ENCODE results near the gene PLCE1. TPM values are rescaled to one million over a fixed set of nuclear protein-coding genes. Genes with fewer than 3 reads are reported as not detected.

The PLCE1 gene
- polyA plus RNA-seq, 1 donor: 27.4 TPM

DNA sequence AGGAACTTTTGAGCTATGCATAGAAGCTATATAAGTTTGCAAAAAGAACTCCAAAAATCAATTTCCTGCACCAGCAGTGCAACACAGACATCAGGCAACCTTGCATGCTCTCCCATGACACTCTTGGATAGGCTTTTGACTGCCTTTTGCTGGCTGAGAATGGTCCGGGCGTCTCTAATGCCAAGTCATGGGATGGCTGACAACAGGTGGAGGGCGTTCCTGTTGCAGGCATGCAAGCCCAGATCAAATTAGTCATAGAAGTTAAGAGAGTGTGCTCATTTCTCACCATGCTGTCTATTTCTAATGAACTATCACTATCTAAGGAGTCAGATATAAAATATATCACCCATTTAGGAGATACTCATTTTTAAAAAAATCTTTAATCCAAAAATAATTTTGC is 8.4 kb downstream of the PLCE1 start:
- H3K4me3 ChIP-seq (ENCODE audit: low read length): no peak overlapping the region
- H3K27ac ChIP-seq (ENCODE audit: low read length): no peak overlapping the region
- no CpG with 5 or more reads among the region's 3 CpGs for WGBS (ENCODE audit: insufficient coverage, low lambda C conversion rate)
- H3K27me3 ChIP-seq (ENCODE audit: control insufficient read depth, insufficient read depth, low read length): no peaks in the 10 kb centered on the region
- H3K4me1 ChIP-seq (ENCODE audit: control insufficient read depth, insufficient read depth, low read length): peaks cover 37% of the 10 kb centered on the region
- no peaks in the 10 kb centered on the region for H3K36me3 ChIP-seq (ENCODE audit: control insufficient read depth, insufficient read depth, low read length)
- no peaks in the 10 kb centered on the region for H3K9me3 ChIP-seq (ENCODE audit: control insufficient read depth, low read depth, low read length)
- no peak for DNase-seq

DNA sequence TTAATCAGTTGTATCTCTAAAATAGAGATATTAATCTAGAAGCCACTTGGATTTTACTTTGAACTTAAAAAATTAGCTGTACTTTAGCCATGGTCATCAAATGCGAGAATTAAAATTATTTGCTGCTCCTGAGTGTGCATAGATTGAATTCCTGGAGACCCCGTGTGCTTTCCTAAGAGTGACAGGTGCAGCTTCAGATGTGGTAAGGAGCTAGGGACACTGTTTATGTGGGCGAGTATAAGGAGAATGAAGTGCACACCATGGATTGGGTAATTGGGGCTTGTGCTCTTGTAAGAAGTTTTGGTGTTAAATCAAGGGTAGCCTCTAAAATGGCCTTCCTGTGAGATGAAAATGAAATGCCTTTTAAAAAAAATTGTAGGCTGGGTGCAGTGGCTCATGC is 9.8 kb downstream of the PLCE1 start:
- H3K4me1 ChIP-seq (ENCODE audit: control insufficient read depth, insufficient read depth, low read length): peaks cover 41% of the 10 kb centered on the region
- 100% methylated on average over 1 of the region's 3 CpGs for WGBS (ENCODE audit: insufficient coverage, low lambda C conversion rate)

DNA sequence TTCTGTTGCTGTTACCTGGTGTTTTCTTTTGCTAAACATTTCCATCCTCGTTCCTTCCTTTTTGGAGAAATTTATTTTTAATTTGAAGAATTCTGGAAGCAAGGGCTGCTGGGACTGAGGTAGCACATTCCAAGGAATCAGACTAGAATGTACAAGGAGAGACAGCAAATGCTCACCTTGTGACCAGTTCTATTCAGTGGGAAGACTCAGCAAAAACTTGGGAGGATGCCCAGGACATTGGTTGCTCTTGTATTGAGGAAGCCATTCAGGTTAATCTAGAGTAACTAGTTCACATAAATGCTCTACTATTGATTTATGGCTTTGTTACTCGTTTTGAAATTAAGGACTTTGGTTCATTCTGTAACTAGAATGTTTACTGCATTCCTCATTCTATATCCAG is 11.3 kb downstream of the PLCE1 start:
- Histone ChIP-seq H3K4me1 (ENCODE audit: control insufficient read depth, insufficient read depth, low read length) (peaks cover 37% of the 10 kb centered on the region), H3K9me3 (ENCODE audit: control insufficient read depth, low read depth, low read length) (no peaks in the 10 kb centered on the region), H3K27me3 (ENCODE audit: control insufficient read depth, insufficient read depth, low read length) (no peaks in the 10 kb centered on the region), H3K27ac (ENCODE audit: low read length) (peak overlapping the region; percentile 85), H3K36me3 (ENCODE audit: control insufficient read depth, insufficient read depth, low read length) (peaks cover 10% of the 10 kb centered on the region), H3K4me3 (ENCODE audit: low read length) (no peak overlapping the region)
- WGBS (ENCODE audit: insufficient coverage, low lambda C conversion rate): 78% methylated on average over 1 of the region's 2 CpGs
- peak; percentile 37 to 44 for DNase-seq

More for the DNA sequence above, 9.8 kb downstream of the PLCE1 start:
- Histone ChIP-seq H3K9me3 (ENCODE audit: control insufficient read depth, low read depth, low read length) (no peaks in the 10 kb centered on the region), H3K4me3 (ENCODE audit: low read length) (no peak overlapping the region), H3K27me3 (ENCODE audit: control insufficient read depth, insufficient read depth, low read length) (no peaks in the 10 kb centered on the region), H3K27ac (ENCODE audit: low read length) (no peak overlapping the region), H3K36me3 (ENCODE audit: control insufficient read depth, insufficient read depth, low read length) (peaks cover under 1% of the 10 kb centered on the region)
- DNase-seq: no peak

GRCh38 chr10:94006591-94007550 is 13.1 kb downstream of the PLCE1 start:
- no peak overlapping the region for H3K4me3 ChIP-seq (ENCODE audit: low read length)
- H3K4me1 ChIP-seq (ENCODE audit: control insufficient read depth, insufficient read depth, low read length): peaks cover 27% of the 10 kb centered on the region
- WGBS (ENCODE audit: insufficient coverage, low lambda C conversion rate): 50% methylated on average over 1 of the region's 4 CpGs
- H3K36me3 ChIP-seq (ENCODE audit: control insufficient read depth, insufficient read depth, low read length): peaks cover 10% of the 10 kb centered on the region
- peak; percentile 79 to 89 for DNase-seq
- no peaks in the 10 kb centered on the region for H3K9me3 ChIP-seq (ENCODE audit: control insufficient read depth, low read depth, low read length)
- H3K27ac ChIP-seq (ENCODE audit: low read length): peak overlapping the region; percentile 85
- H3K27me3 ChIP-seq (ENCODE audit: control insufficient read depth, insufficient read depth, low read length): no peaks in the 10 kb centered on the region

GRCh38 chr10:94008526-94008925 is 14.8 kb downstream of the PLCE1 start:
- H3K4me3 ChIP-seq (ENCODE audit: low read length): no peak overlapping the region
- DNase-seq: no peak
- no peaks in the 10 kb centered on the region for H3K9me3 ChIP-seq (ENCODE audit: control insufficient read depth, low read depth, low read length)
- H3K4me1 ChIP-seq (ENCODE audit: control insufficient read depth, insufficient read depth, low read length): peaks cover 27% of the 10 kb centered on the region
- H3K27ac ChIP-seq (ENCODE audit: low read length): no peak overlapping the region
- no peaks in the 10 kb centered on the region for H3K27me3 ChIP-seq (ENCODE audit: control insufficient read depth, insufficient read depth, low read length)
- H3K36me3 ChIP-seq (ENCODE audit: control insufficient read depth, insufficient read depth, low read length): peaks cover 10% of the 10 kb centered on the region
- no CpG with 5 or more reads among the region's 2 CpGs for WGBS (ENCODE audit: insufficient coverage, low lambda C conversion rate)

- Histone ChIP-seq H3K27me3 (ENCODE audit: control insufficient read depth, insufficient read depth, low read length) (no peaks in the 10 kb centered on the region), H3K4me1 (ENCODE audit: control insufficient read depth, insufficient read depth, low read length) (peaks cover 24% of the 10 kb centered on the region), H3K27ac (ENCODE audit: low read length) (no peak overlapping the region), H3K4me3 (ENCODE audit: low read length) (no peak overlapping the region), H3K36me3 (ENCODE audit: control insufficient read depth, insufficient read depth, low read length) (peaks cover 10% of the 10 kb centered on the region), H3K9me3 (ENCODE audit: control insufficient read depth, low read depth, low read length) (no peaks in the 10 kb centered on the region)
- no CpG with 5 or more reads among the region's 2 CpGs for WGBS (ENCODE audit: insufficient coverage, low lambda C conversion rate)
- DNase-seq: no peak
These were observed 16.4 kb downstream of the PLCE1 start for GRCh38 chr10:94010116-94010515.

DNA sequence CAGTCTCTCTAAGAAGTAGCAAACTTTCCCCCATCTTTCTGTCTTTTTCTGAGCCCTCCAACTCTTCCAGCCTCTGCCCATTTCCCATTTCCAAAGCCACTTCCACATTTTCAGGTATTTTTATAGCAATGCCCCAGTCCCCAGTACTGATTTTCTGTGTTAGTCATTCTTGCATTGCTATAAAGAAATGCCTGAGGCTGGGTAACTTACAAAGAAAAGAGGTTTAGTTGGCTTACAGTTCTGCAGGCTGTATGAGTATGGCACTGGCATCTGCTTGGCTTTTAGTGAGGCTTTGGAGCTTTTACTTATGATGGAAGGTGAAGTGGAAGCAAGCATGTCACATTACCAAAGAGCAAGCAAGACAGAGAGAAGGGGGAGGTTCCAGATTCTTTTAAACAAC is 17.2 kb downstream of the PLCE1 start:
- Histone ChIP-seq H3K27ac (ENCODE audit: low read length) (no peak overlapping the region), H3K4me1 (ENCODE audit: control insufficient read depth, insufficient read depth, low read length) (peaks cover 16% of the 10 kb centered on the region)

GRCh38 chr10:94011296-94011695 is 17.6 kb downstream of the PLCE1 start:
- no peak for DNase-seq
- Histone ChIP-seq H3K4me3 (ENCODE audit: low read length) (no peak overlapping the region), H3K27me3 (ENCODE audit: control insufficient read depth, insufficient read depth, low read length) (no peaks in the 10 kb centered on the region), H3K4me1 (ENCODE audit: control insufficient read depth, insufficient read depth, low read length) (peaks cover 12% of the 10 kb centered on the region), H3K9me3 (ENCODE audit: control insufficient read depth, low read depth, low read length) (no peaks in the 10 kb centered on the region), H3K36me3 (ENCODE audit: control insufficient read depth, insufficient read depth, low read length) (peaks cover 10% of the 10 kb centered on the region), H3K27ac (ENCODE audit: low read length) (no peak overlapping the region)
- 60% methylated on average over 1 of the region's 2 CpGs for WGBS (ENCODE audit: insufficient coverage, low lambda C conversion rate)

More for the DNA sequence above, 17.2 kb downstream of the PLCE1 start:
- no peak for DNase-seq
- Histone ChIP-seq H3K27me3 (ENCODE audit: control insufficient read depth, insufficient read depth, low read length) (no peaks in the 10 kb centered on the region), H3K36me3 (ENCODE audit: control insufficient read depth, insufficient read depth, low read length) (peaks cover 10% of the 10 kb centered on the region), H3K9me3 (ENCODE audit: control insufficient read depth, low read depth, low read length) (no peaks in the 10 kb centered on the region), H3K4me3 (ENCODE audit: low read length) (no peak overlapping the region)

GRCh38 chr10:94012834-94013233 is 19.1 kb downstream of the PLCE1 start:
- no peak for DNase-seq
- H3K4me1 ChIP-seq (ENCODE audit: control insufficient read depth, insufficient read depth, low read length): peaks cover 2% of the 10 kb centered on the region
- no peak overlapping the region for H3K4me3 ChIP-seq (ENCODE audit: low read length)
- H3K36me3 ChIP-seq (ENCODE audit: control insufficient read depth, insufficient read depth, low read length): peaks cover 10% of the 10 kb centered on the region
- no peaks in the 10 kb centered on the region for H3K9me3 ChIP-seq (ENCODE audit: control insufficient read depth, low read depth, low read length)
- no CpG with 5 or more reads among the region's 1 CpG for WGBS (ENCODE audit: insufficient coverage, low lambda C conversion rate)
- H3K27ac ChIP-seq (ENCODE audit: low read length): no peak overlapping the region
- H3K27me3 ChIP-seq (ENCODE audit: control insufficient read depth, insufficient read depth, low read length): no peaks in the 10 kb centered on the region

DNA sequence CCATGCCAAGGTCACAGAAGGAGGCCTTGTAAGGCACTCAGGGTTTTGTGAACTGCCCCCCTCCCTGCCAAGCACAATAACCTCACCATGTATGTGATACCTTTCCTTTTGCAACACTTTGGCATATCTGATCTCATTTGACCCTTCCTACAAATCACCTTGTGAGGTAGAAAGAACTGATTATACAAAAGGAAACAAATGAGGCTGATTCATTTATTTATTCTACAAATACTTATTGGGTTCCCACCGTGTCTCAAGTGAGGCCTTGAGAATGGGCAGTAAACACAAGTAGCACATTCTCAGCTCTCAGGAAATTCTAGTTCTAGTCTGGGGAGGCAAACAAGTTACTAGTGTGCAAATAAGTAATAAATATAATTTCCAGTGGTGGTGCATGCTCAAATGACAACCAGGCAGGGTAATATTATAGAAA is 19.6 kb downstream of the PLCE1 start:
- H3K27me3 ChIP-seq (ENCODE audit: control insufficient read depth, insufficient read depth, low read length): no peaks in the 10 kb centered on the region
- H3K27ac ChIP-seq (ENCODE audit: low read length): no peak overlapping the region

GRCh38 chr10:94014304-94014703 is 20.6 kb downstream of the PLCE1 start:
- Histone ChIP-seq H3K27ac (ENCODE audit: low read length) (no peak overlapping the region), H3K27me3 (ENCODE audit: control insufficient read depth, insufficient read depth, low read length) (no peaks in the 10 kb centered on the region), H3K4me3 (ENCODE audit: low read length) (no peak overlapping the region), H3K36me3 (ENCODE audit: control insufficient read depth, insufficient read depth, low read length) (peaks cover 4% of the 10 kb centered on the region), H3K4me1 (ENCODE audit: control insufficient read depth, insufficient read depth, low read length) (no peaks in the 10 kb centered on the region), H3K9me3 (ENCODE audit: control insufficient read depth, low read depth, low read length) (no peaks in the 10 kb centered on the region)
- DNase-seq: no peak
- 80% methylated on average over 1 of the region's 3 CpGs for WGBS (ENCODE audit: insufficient coverage, low lambda C conversion rate)

More for the DNA sequence above, 19.6 kb downstream of the PLCE1 start:
- H3K36me3 ChIP-seq (ENCODE audit: control insufficient read depth, insufficient read depth, low read length): peaks cover 10% of the 10 kb centered on the region
- DNase-seq: no peak
- H3K4me1 ChIP-seq (ENCODE audit: control insufficient read depth, insufficient read depth, low read length): no peaks in the 10 kb centered on the region
- H3K9me3 ChIP-seq (ENCODE audit: control insufficient read depth, low read depth, low read length): no peaks in the 10 kb centered on the region
- H3K4me3 ChIP-seq (ENCODE audit: low read length): no peak overlapping the region
- no CpG with 5 or more reads among the region's 1 CpG for WGBS (ENCODE audit: insufficient coverage, low lambda C conversion rate)

Data from large intestine (tissue), 3 donors.